GM19025 (cell line): ENCODE measurements around the gene COL24A1.

ENCODE experiments used
- ATAC-seq: cut with Tn5 transposase; IDR thresholded peaks from one replicate; pipeline ENCODE4 v1.9.1; 2021; ENCODE audit warnings: mild to moderate bottlenecking, low read depth, moderate library complexity; ENCODE audit not compliant: unreplicated experiment

Gene COL24A1

DNA sequence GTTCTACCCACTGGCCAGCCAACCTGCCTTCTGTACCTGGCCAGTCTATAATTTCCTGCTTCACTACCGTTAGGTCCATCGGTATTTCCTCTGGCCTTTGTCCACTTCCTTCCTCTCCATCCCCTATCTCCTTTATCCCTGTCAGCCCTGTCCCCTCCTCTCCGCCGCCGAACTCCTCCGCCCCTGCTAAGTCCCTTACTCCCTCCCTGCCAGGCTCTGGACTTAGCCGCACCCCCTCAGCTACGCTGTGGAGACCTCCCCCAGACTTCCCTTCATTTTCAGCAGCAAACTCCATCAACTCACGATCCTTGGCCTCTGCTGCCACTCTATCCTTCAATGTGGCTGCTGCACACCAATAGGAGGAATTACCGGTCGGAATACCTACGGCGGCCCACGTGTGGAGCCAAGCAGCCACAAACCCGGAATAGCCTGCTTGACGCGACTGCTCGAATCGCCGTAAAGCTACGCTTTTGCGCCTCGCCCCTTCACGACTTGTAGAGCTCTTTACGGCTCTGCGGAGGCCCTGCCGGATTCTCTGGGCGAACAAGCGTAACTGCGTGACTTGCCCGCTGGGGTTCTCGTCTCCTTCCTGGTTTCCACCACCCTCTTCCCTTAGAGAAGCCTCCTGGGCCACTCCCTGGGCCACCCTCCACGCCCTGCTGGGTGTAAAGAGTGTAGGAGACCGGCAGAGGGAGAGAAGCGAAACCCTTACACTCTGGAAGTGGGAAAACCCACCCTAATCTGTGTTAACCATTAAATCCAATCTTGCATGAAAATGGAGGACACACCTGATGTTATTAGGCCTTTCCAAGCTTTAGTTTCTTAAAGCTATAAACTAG is 448.4 kb downstream of the COL24A1 start, which contains the start of gene ZNHIT6:
TSS of gene ZNHIT6 (minus strand) at position 444 of the 839 bp plus-strand sequence. CDS start at position 295, 149 bp downstream.
- peak; percentile 76 for ATAC-seq

- ATAC-seq: no peak
Observed at GRCh38 chr1:85707267-85707989, 449.1 kb downstream of the COL24A1 start.

- no peak for ATAC-seq
Observed at GRCh38 chr1:85705940-85706339, 450.6 kb downstream of the COL24A1 start.

GRCh38 chr1:85700422-85700821 is 456.1 kb downstream of the COL24A1 start:
- ATAC-seq: no peak

- ATAC-seq: no peak
Observed at GRCh38 chr1:85697895-85698294, 458.7 kb downstream of the COL24A1 start.

- no peak for ATAC-seq
Observed at GRCh38 chr1:85692730-85693314, 463.8 kb downstream of the COL24A1 start.

DNA sequence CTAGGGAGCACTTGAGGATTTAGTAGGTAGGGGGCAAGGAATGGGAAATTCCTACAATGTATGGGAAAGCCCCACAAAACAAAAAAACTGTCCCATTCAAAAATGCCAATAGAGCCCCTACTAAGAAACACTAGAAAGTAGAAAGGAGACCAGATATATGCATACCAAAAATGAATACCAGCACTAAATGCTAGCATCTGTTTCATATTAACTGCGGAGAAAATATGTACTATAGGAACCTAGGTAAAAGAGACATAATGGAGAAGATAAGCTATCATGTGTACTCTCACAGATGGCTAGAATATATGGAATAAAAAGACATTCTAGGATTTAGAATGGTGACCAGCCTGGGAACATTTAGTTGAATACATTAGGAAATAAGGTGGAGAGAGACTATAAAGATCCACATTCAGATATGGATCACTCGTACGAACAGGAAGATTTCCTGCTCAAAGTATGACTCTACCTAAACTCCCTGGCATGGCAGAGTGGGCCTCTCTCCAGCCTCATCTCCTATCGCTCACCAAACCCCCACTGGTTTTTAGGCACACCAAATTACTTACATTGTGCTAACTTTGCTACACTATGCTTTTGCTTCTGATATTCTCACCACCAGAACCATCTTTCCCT is 466.7 kb downstream of the COL24A1 start:
- no peak for ATAC-seq

GRCh38 chr1:85683292-85684025 is 473.1 kb downstream of the COL24A1 start:
- ATAC-seq: no peak

- no peak for ATAC-seq
Observed at GRCh38 chr1:85681087-85681486, 475.5 kb downstream of the COL24A1 start.
